Measurements from ENCODE around the gene MACROD2.

- no peak for TF ChIP-seq CTCF (conservative IDR thresholded peaks at IDR 0.05)
- no peak for TF ChIP-seq ZFX (IDR thresholded peaks at IDR 0.05)
Observed at GRCh38 chr20:14892782-14893181, 897.5 kb downstream of the MACROD2 start.
